B cell (primary cell): Measurements from ENCODE around the gene SYTL1. TPM values are rescaled to one million over a fixed set of nuclear protein-coding genes. Genes with fewer than 3 reads are reported as not detected.
A peak's percentile ranks its signal among the peaks of the same experiment; 100 is the strongest.

Experiments
- ATAC-seq: fragments of 200-7000 bp; cut with Tn5 transposase; one replicate; pipeline ENCODE4 v1.10.0; 2021; ENCODE audit warnings: low read depth, mild to moderate bottlenecking, moderate number of reproducible peaks, moderate library complexity
- CTCF ChIA-PET: fragments of 350-600 bp; sonication (Branson Sonifier 250); formaldehyde crosslinking; loops from one replicate; lab custom pipeline; 2021; ENCODE audit warnings: antibody characterized with exemption, inconsistent platforms; lab: Charles Lee
- POLR2A ChIA-PET: fragments of 350-600 bp; sonication (Branson Sonifier 250); formaldehyde crosslinking; loops from one replicate; lab custom pipeline; 2021; ENCODE audit warnings: antibody characterized with exemption; lab: Charles Lee
- DNase-seq: peaks from one replicate; pipeline ENCODE4 v3.0.0; 2013
- H2AFZ ChIP-seq: 2 replicates; pipeline ENCODE4 v1.6.1; 2012; ENCODE audit warnings: mild to moderate bottlenecking, low read depth, low read length; ENCODE audit not compliant: insufficient read depth, poor library complexity, severe bottlenecking
- H3K27ac ChIP-seq, 2 donors: 1 replicate in 1 of 2; 2 replicates in 1 of 2; pipeline ENCODE4 v1.5.1; 2012 to 2013; ENCODE audit warnings: low read length in 2 of 2, mild to moderate bottlenecking in 2 of 2, moderate library complexity in 1 of 2
- H3K27me3 ChIP-seq, 4 experiments: fragments of 200-600 bp in 1 of 4; sonication (generic) in 1 of 4; replicated peaks in 1 of 4; 1 replicate in 2 of 4; 2 replicates in 2 of 4; pipeline versions ENCODE4 v1.6.1 to v1.7.0; 2013 to 2016; ENCODE audit warnings: low read length in 3 of 4, mild to moderate bottlenecking in 2 of 4, mixed read lengths in 1 of 4, moderate library complexity in 1 of 4; ENCODE audit not compliant: insufficient read depth in 4 of 4, control insufficient read depth in 3 of 4; ENCODE audit errors: control extremely low read depth in 1 of 4
- H3K36me3 ChIP-seq, 2 experiments: replicated peaks in 1 of 2; 1 replicate in 1 of 2; 2 replicates in 1 of 2; pipeline versions ENCODE4 v1.6.1 to v1.7.1; 2013; ENCODE audit warnings: low read length in 1 of 2; ENCODE audit not compliant: insufficient read depth in 2 of 2, control insufficient read depth in 1 of 2; ENCODE audit errors: control extremely low read depth in 1 of 2, extremely low read depth in 1 of 2
- H3K4me1 ChIP-seq, 2 donors: fragments of 200-600 bp in 1 of 2; sonication (generic) in 1 of 2; 1 replicate in 1 of 2; 2 replicates in 1 of 2; pipeline versions ENCODE4 v1.5.1 to v1.6.1; 2013 to 2017; ENCODE audit warnings: low read length in 2 of 2; ENCODE audit not compliant: control insufficient read depth in 2 of 2, insufficient read depth in 2 of 2
- H3K4me2 ChIP-seq: replicated peaks from 2 replicates; pipeline ENCODE3; 2012; ENCODE audit warnings: mild to moderate bottlenecking, low read depth, low read length; ENCODE audit not compliant: poor library complexity, severe bottlenecking
- H3K4me3 ChIP-seq, 5 experiments: fragments of 200-600 bp in 1 of 5; sonication (generic) in 1 of 5; 1 replicate in 3 of 5; 2 replicates in 2 of 5; pipeline versions ENCODE4 v1.5.1 to v1.7.0; 2011 to 2016; ENCODE audit warnings: low read length in 4 of 5, mild to moderate bottlenecking in 4 of 5, low read depth in 2 of 5, control low read depth in 1 of 5, moderate library complexity in 1 of 5; ENCODE audit not compliant: insufficient read depth in 1 of 5; ENCODE audit errors: control extremely low read depth in 1 of 5, extremely low read depth in 1 of 5
- H3K79me2 ChIP-seq: fragments of 200-600 bp; sonication (generic); one replicate; pipeline ENCODE4 v1.6.0; 2016; ENCODE audit warnings: low read length; ENCODE audit not compliant: control insufficient read depth, insufficient read depth
- H3K9ac ChIP-seq: fragments of 200-600 bp; sonication (generic); 2 replicates; pipeline ENCODE4 v1.6.1; 2017; ENCODE audit warnings: mild to moderate bottlenecking, low read length, moderate library complexity
- H3K9me3 ChIP-seq, 3 donors: one replicate each; pipeline versions ENCODE4 v1.6.1 to v1.7.1; 2013; ENCODE audit warnings: low read length in 2 of 3; ENCODE audit not compliant: control insufficient read depth in 2 of 3, insufficient read depth in 1 of 3; ENCODE audit errors: control extremely low read depth in 1 of 3
- H4K20me1 ChIP-seq: 2 replicates; pipeline ENCODE4 v1.6.0; 2012; ENCODE audit warnings: mild to moderate bottlenecking, low read length; ENCODE audit not compliant: insufficient read depth, control insufficient read depth, poor library complexity, severe bottlenecking
- H3K27ac Mint-ChIP-seq: one replicate; pipeline ENCODE4 v1.8.0; 2021; ENCODE audit warnings: mixed read lengths
- H3K27me3 Mint-ChIP-seq: one replicate; pipeline ENCODE4 v1.8.0; 2021; ENCODE audit warnings: mixed read lengths
- H3K4me1 Mint-ChIP-seq: one replicate; pipeline ENCODE4 v1.8.0; 2021; ENCODE audit warnings: mixed read lengths
- H3K4me3 Mint-ChIP-seq: one replicate; pipeline ENCODE4 v1.8.0; 2021; ENCODE audit warnings: mixed read lengths
- H3K9me3 Mint-ChIP-seq: one replicate; pipeline ENCODE4 v1.8.0; 2022; ENCODE audit warnings: mixed read lengths; ENCODE audit not compliant: insufficient read depth
- EZH2 ChIP-seq: IDR thresholded peaks from 2 replicates; pipeline ENCODE4 v1.6.1; 2012; ENCODE audit warnings: borderline replicate concordance, low read depth, mild to moderate bottlenecking, moderate library complexity, low read length; ENCODE audit not compliant: insufficient read depth, poor library complexity, severe bottlenecking
- WGBS: methylation state at CpG from one replicate; pipeline ENCODE4 v1.1.5; 2013; ENCODE audit warnings: missing lambda C conversion rate; ENCODE audit not compliant: insufficient coverage; 5-methylcytosine and 5-hydroxymethylcytosine counted together
- intact Hi-C: fragments of 100-400 bp; cut with micrococcal nuclease; formaldehyde crosslinking; loops from one replicate; pipeline ENCODE4 v1.10.0; 2022
- polyA plus RNA-seq: library from polyadenylated mRNA; depleted of rRNA; stranded (reverse); fragments of >200 nt; gene quantifications from 2 replicates; pipeline ENCODE4 v1.2.3, GENCODE V29; 2012
- total RNA-seq, 2 donors: library from RNA; stranded (reverse); fragments of 120-200 nt in 1 of 2; gene quantifications; 1 replicate in 1 of 2; 2 replicates in 1 of 2; pipeline versions ENCODE4 v1.2.3 to v1.2.4, GENCODE V29; 2013 to 2022
- TF ChIP-seq, protein P1 (sequence below): fragments of 200-600 bp; IDR thresholded peaks from one replicate; pipeline ENCODE4 v1.8.0; 2022; ENCODE audit warnings: antibody characterized with exemption, mild to moderate bottlenecking

The SYTL1 gene
- total and polyA plus RNA-seq, 2 donors (not counting 1 experiment from before 2014, with no cell fraction given): 159 to 444 TPM

GRCh38 chr1:27346357-27346756 is 4.5 kb downstream of the SYTL1 start:
- no peaks in the 10 kb centered on the region for H3K9me3 ChIP-seq
- ChIA-PET POLR2A (no interaction called here), CTCF (interaction anchor here (0.6 to 12.7 kb wide), 8 partner anchors 12 to 218 kb away, joined by 3 to 132 read pairs (median 4); partner anchors contain the start of gene MAP3K6)
- peaks cover 19 to 40% of the 10 kb centered on the region in 2 donors for H3K4me1 ChIP-seq
- Mint-ChIP-seq H3K27ac (peak overlapping the region; percentile 35), H3K9me3 (no peaks in the 10 kb centered on the region), H3K27me3 (no peaks in the 10 kb centered on the region), H3K4me3 (peak overlapping the region; percentile 33), H3K4me1 (peaks cover 47% of the 10 kb centered on the region)
- no peak overlapping the region for H3K9ac ChIP-seq
- H2AFZ ChIP-seq: no peak overlapping the region
- peaks cover 63% of the 10 kb centered on the region for H3K79me2 ChIP-seq
- no peak overlapping the region for H3K4me3 ChIP-seq
- H4K20me1 ChIP-seq: peaks cover 12% of the 10 kb centered on the region
- DNase-seq: no peak
- intact Hi-C loops: no loop called here
- ATAC-seq: no peak
- H3K4me2 ChIP-seq: no peak overlapping the region
- H3K27me3 ChIP-seq: no peaks in the 10 kb centered on the region
- peaks cover 0 to 52% of the 10 kb centered on the region in 2 experiments for H3K36me3 ChIP-seq
- WGBS: 95% methylated on average over 4 of the region's 8 CpGs
- TF ChIP-seq EZH2: no peak
- TF ChIP-seq, protein P1, sequence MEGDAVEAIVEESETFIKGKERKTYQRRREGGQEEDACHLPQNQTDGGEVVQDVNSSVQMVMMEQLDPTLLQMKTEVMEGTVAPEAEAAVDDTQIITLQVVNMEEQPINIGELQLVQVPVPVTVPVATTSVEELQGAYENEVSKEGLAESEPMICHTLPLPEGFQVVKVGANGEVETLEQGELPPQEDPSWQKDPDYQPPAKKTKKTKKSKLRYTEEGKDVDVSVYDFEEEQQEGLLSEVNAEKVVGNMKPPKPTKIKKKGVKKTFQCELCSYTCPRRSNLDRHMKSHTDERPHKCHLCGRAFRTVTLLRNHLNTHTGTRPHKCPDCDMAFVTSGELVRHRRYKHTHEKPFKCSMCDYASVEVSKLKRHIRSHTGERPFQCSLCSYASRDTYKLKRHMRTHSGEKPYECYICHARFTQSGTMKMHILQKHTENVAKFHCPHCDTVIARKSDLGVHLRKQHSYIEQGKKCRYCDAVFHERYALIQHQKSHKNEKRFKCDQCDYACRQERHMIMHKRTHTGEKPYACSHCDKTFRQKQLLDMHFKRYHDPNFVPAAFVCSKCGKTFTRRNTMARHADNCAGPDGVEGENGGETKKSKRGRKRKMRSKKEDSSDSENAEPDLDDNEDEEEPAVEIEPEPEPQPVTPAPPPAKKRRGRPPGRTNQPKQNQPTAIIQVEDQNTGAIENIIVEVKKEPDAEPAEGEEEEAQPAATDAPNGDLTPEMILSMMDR: no peak
- no peak overlapping the region for H3K27ac ChIP-seq

DNA sequence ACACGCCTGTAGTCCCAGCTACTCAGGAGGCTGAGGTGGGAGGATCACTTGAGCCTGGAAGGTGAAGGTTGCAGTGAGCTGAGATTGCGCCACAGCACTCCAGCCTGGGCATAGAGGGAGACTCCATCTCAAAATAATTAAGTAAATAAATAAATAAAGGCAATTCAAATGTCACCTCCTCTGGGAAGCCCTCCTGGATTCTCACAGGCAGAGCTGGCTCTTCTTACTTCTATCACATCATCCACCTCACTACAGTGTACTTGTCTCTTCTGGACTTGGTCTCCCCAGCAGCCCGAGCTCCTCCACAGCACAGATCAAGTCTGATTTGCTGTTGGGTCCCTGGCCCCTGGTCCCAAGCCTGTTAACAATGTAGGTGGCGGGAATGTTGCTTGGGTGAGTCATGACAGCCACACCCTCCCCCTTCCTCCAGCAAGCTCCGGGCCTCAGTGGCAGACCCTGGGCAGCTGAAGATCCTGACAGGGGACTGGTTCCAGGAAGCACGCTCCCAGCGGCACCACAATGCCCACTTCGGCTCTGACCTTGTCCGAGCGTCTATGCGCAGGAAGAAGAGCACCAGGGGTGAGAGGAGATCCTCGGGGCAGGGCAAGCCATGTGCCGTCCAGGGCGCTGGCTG is 5.3 kb downstream of the SYTL1 start:
- ATAC-seq (no peak), DNase-seq (no peak)
- Mint-ChIP-seq H3K4me3 (no peak overlapping the region), H3K4me1 (peaks cover 42% of the 10 kb centered on the region), H3K9me3 (no peaks in the 10 kb centered on the region), H3K27me3 (no peaks in the 10 kb centered on the region), H3K27ac (peak overlapping the region; percentile 7)
- Histone ChIP-seq H2AFZ (no peak overlapping the region), H3K27me3 (no peaks in the 10 kb centered on the region), H3K27ac (no peak overlapping the region), H3K9ac (no peak overlapping the region), H4K20me1 (peaks cover 12% of the 10 kb centered on the region), H3K4me2 (no peak overlapping the region), H3K4me3 (no peak overlapping the region), H3K79me2 (peaks cover 63% of the 10 kb centered on the region), H3K36me3 (peaks cover 0 to 56% of the 10 kb centered on the region in 2 experiments), H3K4me1 (peaks cover 17 to 32% of the 10 kb centered on the region in 2 donors), H3K9me3 (no peaks in the 10 kb centered on the region)
- no peak for TF ChIP-seq EZH2
- TF ChIP-seq, protein P1: no peak
- intact Hi-C loops: no loop called here
- ChIA-PET CTCF (interaction anchor here (0.7 to 12.7 kb wide), 5 partner anchors 11 to 46 kb away, joined by 3 to 132 read pairs (median 4); partner anchors contain the start of gene MAP3K6), POLR2A (interaction anchor here (0.6 kb wide), 1 partner anchor 75 kb away, joined by 4 read pairs; no protein-coding TSS in a partner anchor)
- WGBS: 97% methylated on average over 9 of the region's 14 CpGs
